K562 (cell line): ENCODE data around the gene SMIM3. TPM values are rescaled to one million over a fixed set of nuclear protein-coding genes. Genes with fewer than 3 reads are reported as not detected.
A peak's percentile ranks its signal among the peaks of the same experiment; 100 is the strongest.

Experiments used
- FOXK2 ChIP-seq, 2 experiments: fragments of 450-650 bp; IDR thresholded peaks in 1 of 2; conservative IDR thresholded peaks in 1 of 2; 2 replicates each; pipeline ENCODE4 v1.6.1; 2016; ENCODE audit warnings: low read depth in 2 of 2, mild to moderate bottlenecking in 1 of 2
- GATA2 ChIP-seq: sonication (generic); formaldehyde crosslinking; IDR thresholded peaks from 2 replicates; pipeline ENCODE4 v1.4.0; 2020; ENCODE audit warnings: mild to moderate bottlenecking, missing genetic modification reagents
- MEIS2 ChIP-seq: fragments of 450-650 bp; IDR thresholded peaks from 2 replicates; pipeline ENCODE4 v1.6.1; 2014; ENCODE audit warnings: mild to moderate bottlenecking; ENCODE audit not compliant: partially characterized antibody
- NR1H2 ChIP-seq: sonication (generic); formaldehyde crosslinking; IDR thresholded peaks from 2 replicates; pipeline ENCODE4 v1.4.0; 2020; ENCODE audit warnings: mild to moderate bottlenecking, missing genetic modification reagents
- TAF9B ChIP-seq: fragments of 450-650 bp; IDR thresholded peaks from 2 replicates; pipeline ENCODE4 v1.6.1; 2018; ENCODE audit warnings: mild to moderate bottlenecking; ENCODE audit not compliant: partially characterized antibody
- TCF3 ChIP-seq: sonication (generic); formaldehyde crosslinking; IDR thresholded peaks from 2 replicates; pipeline ENCODE4 v1.4.0; 2020; ENCODE audit warnings: mild to moderate bottlenecking, missing genetic modification reagents
- ZNF134 ChIP-seq: fragments of 250-450 bp; sonication (Bioruptor Pico); conservative IDR thresholded peaks from 2 replicates; pipeline ENCODE4 v1.4.0; 2020
- polyA plus RNA-seq, 8 experiments: library from polyadenylated mRNA; depleted of rRNA in 4 of 8; stranded (reverse) in 5 of 8; unstranded in 3 of 8; fragments of >200 nt; fragmentation: Nextera tagmentation in 2 of 8; fragmentation: Illumina TruSeq in 1 of 8; extraction: Ambion mirVana in 2 of 8; extraction: Trizol in 1 of 8; gene quantifications; 2 replicates each; pipeline versions ENCODE4 v1.2.1 to v1.2.3, GENCODE V29; 2011 to 2014; ENCODE audit warnings: inconsistent platforms in 1 of 8, missing spikeins in 1 of 8
- total RNA-seq, 7 experiments: library from RNA; depleted of rRNA in 6 of 7; stranded (reverse); fragments of >200 nt in 6 of 7; fragmentation: Illumina TruSeq in 2 of 7; extraction: Trizol in 2 of 7; gene quantifications; 2 replicates each; pipeline versions ENCODE4 v1.2.1 to v1.2.3, GENCODE V29; 2011 to 2021; ENCODE audit warnings: low replicate concordance in 1 of 7
- TF ChIP-seq, protein P1 (sequence below), 2 experiments: fragments of 450-650 bp in 1 of 2; sonication (generic) in 1 of 2; formaldehyde crosslinking in 1 of 2; IDR thresholded peaks in 1 of 2; conservative IDR thresholded peaks in 1 of 2; 2 replicates each; pipeline versions ENCODE4 v1.6.1 to v1.8.1; 2016 to 2023; ENCODE audit warnings: mild to moderate bottlenecking in 2 of 2, moderate library complexity in 2 of 2, inconsistent platforms in 1 of 2, missing genetic modification reagents in 1 of 2
- TF ChIP-seq, protein P2 (sequence below), 2 experiments: fragments of 450-650 bp; IDR thresholded peaks; 2 replicates each; pipeline ENCODE4 v1.6.1; 2016
- TF ChIP-seq, protein P3 (sequence below), 2 experiments: fragments of 450-650 bp; IDR thresholded peaks; 2 replicates each; pipeline ENCODE4 v1.6.1; 2018; ENCODE audit warnings: mild to moderate bottlenecking in 2 of 2, low read depth in 1 of 2; ENCODE audit not compliant: partially characterized antibody in 2 of 2

SMIM3 gene
- total and polyA plus RNA-seq, 9 of the 15 experiments (the other 6 are each of a cell fraction or from before 2014, with no cell fraction given) = 4.1 to 27.7 (median 13.6) TPM

DNA sequence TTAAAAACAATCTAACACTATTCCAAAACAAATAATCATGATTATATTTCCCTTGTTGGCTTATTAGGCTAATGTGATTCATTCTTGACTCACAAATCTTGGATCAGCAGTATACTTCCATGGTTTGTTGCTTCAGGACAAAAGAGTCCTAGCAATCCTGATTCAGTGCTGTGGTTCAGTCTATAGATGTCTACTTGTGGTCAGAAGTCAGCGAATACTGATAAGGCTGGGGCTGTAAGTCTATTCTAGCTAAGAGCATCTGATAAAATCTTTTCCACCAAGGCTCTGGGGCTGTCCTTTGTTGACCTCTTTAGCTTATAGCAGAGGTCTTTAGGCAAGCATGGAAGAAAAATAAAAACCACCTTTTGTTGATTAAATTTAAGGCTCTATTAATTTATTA lies 4.4 kb upstream of the SMIM3 start (continued):
- TF ChIP-seq MEIS2 (peak; percentile 68), TAF9B (peak; percentile 14), ZNF134 (CRISPR knock-in tag) (0 out of 2 replicates have a peak, but pooled peaks have one; percentile 9), GATA2 (CRISPR knock-in tag) (peak; percentile 51; the same call in 1 of the 2 replicates), TCF3 (CRISPR knock-in tag) (peak; percentile 44), NR1H2 (CRISPR knock-in tag) (no peak), FOXK2 (conservative IDR thresholded peaks at IDR 0.05 in 1 of 2, IDR thresholded peaks at IDR 0.05 in 1 of 2; ENCODE audit: low read depth in 2 of 2) (peak; percentile 83)
- TF ChIP-seq, protein P1, sequence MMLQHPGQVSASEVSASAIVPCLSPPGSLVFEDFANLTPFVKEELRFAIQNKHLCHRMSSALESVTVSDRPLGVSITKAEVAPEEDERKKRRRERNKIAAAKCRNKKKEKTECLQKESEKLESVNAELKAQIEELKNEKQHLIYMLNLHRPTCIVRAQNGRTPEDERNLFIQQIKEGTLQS (IDR thresholded peaks at IDR 0.05) = peak; percentile 21; the same call in 1 of the 2 replicates
- TF ChIP-seq, protein P1 (CRISPR knock-in tag; conservative IDR thresholded peaks at IDR 0.05) = no peak
- TF ChIP-seq, protein P2, sequence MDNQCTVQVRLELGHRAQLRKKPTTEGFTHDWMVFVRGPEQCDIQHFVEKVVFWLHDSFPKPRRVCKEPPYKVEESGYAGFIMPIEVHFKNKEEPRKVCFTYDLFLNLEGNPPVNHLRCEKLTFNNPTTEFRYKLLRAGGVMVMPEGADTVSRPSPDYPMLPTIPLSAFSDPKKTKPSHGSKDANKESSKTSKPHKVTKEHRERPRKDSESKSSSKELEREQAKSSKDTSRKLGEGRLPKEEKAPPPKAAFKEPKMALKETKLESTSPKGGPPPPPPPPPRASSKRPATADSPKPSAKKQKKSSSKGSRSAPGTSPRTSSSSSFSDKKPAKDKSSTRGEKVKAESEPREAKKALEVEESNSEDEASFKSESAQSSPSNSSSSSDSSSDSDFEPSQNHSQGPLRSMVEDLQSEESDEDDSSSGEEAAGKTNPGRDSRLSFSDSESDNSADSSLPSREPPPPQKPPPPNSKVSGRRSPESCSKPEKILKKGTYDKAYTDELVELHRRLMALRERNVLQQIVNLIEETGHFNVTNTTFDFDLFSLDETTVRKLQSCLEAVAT (IDR thresholded peaks at IDR 0.05) = peak in 1 of 2 experiments; percentile 93; a peak in 2 of 4 replicates
- TF ChIP-seq, protein P3, sequence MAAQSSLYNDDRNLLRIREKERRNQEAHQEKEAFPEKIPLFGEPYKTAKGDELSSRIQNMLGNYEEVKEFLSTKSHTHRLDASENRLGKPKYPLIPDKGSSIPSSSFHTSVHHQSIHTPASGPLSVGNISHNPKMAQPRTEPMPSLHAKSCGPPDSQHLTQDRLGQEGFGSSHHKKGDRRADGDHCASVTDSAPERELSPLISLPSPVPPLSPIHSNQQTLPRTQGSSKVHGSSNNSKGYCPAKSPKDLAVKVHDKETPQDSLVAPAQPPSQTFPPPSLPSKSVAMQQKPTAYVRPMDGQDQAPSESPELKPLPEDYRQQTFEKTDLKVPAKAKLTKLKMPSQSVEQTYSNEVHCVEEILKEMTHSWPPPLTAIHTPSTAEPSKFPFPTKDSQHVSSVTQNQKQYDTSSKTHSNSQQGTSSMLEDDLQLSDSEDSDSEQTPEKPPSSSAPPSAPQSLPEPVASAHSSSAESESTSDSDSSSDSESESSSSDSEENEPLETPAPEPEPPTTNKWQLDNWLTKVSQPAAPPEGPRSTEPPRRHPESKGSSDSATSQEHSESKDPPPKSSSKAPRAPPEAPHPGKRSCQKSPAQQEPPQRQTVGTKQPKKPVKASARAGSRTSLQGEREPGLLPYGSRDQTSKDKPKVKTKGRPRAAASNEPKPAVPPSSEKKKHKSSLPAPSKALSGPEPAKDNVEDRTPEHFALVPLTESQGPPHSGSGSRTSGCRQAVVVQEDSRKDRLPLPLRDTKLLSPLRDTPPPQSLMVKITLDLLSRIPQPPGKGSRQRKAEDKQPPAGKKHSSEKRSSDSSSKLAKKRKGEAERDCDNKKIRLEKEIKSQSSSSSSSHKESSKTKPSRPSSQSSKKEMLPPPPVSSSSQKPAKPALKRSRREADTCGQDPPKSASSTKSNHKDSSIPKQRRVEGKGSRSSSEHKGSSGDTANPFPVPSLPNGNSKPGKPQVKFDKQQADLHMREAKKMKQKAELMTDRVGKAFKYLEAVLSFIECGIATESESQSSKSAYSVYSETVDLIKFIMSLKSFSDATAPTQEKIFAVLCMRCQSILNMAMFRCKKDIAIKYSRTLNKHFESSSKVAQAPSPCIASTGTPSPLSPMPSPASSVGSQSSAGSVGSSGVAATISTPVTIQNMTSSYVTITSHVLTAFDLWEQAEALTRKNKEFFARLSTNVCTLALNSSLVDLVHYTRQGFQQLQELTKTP (IDR thresholded peaks at IDR 0.05; ENCODE audit: low read depth in 1 of 2, partially characterized antibody in 2 of 2) = peak; percentile 35 to 51
